HepG2 (cell line): Measurements from ENCODE around the gene PTPMT1. TPM values are rescaled to one million over a fixed set of nuclear protein-coding genes. Genes with fewer than 3 reads are reported as not detected.

Experiments used
- ARHGAP35 ChIP-seq: sonication (generic); formaldehyde crosslinking; IDR thresholded peaks from 2 replicates; pipeline ENCODE4 v1.9.0; 2022; ENCODE audit warnings: mild to moderate bottlenecking, inconsistent platforms, moderate library complexity, missing genetic modification reagents, borderline replicate concordance
- CENPBD1 ChIP-seq: sonication (generic); formaldehyde crosslinking; IDR thresholded peaks from 2 replicates; pipeline ENCODE4 v1.8.0; 2022; ENCODE audit warnings: missing genetic modification reagents, low read depth, mild to moderate bottlenecking, borderline replicate concordance
- EP300 ChIP-seq, 3 experiments: sonication (generic) in 1 of 3; formaldehyde crosslinking in 1 of 3; IDR thresholded peaks; 2 replicates each; pipeline versions ENCODE4 v1.5.1 to v1.6.1; 2011 to 2020; ENCODE audit warnings: low read depth in 2 of 3, low read length in 2 of 3, borderline replicate concordance in 1 of 3, improper control_type of control experiment in 1 of 3, mild to moderate bottlenecking in 1 of 3, missing genetic modification reagents in 1 of 3, moderate library complexity in 1 of 3
- IRX3 ChIP-seq: sonication (generic); formaldehyde crosslinking; IDR thresholded peaks from 2 replicates; pipeline ENCODE4 v1.8.1; 2023; ENCODE audit warnings: mild to moderate bottlenecking, low read depth, missing genetic modification reagents, borderline replicate concordance
- KDM4B ChIP-seq: sonication (generic); formaldehyde crosslinking; IDR thresholded peaks from 2 replicates; pipeline ENCODE4 v1.4.0; 2020; ENCODE audit warnings: missing genetic modification reagents
- KDM5B ChIP-seq: sonication (generic); formaldehyde crosslinking; IDR thresholded peaks from 2 replicates; pipeline ENCODE4 v1.4.0; 2020; ENCODE audit warnings: missing genetic modification reagents, mild to moderate bottlenecking, borderline replicate concordance
- MXD3 ChIP-seq: IDR thresholded peaks from 2 replicates; pipeline ENCODE4 v1.6.1; 2016; ENCODE audit warnings: mild to moderate bottlenecking, missing biosample characterization, missing genetic modification reagents
- PBX2 ChIP-seq: IDR thresholded peaks from 2 replicates; pipeline ENCODE4 v1.6.1; 2016; ENCODE audit warnings: control low read depth
- POGZ ChIP-seq: sonication (generic); formaldehyde crosslinking; IDR thresholded peaks from 2 replicates; pipeline ENCODE4 v1.4.0; 2020; ENCODE audit warnings: mild to moderate bottlenecking, missing genetic modification reagents
- PTBP1 ChIP-seq: fragments of 200-400 bp; formaldehyde crosslinking; IDR thresholded peaks from 2 replicates; pipeline ENCODE4 v1.6.1; 2018; ENCODE audit warnings: low read length, low read depth; ENCODE audit not compliant: poor library complexity, severe bottlenecking
- RBAK ChIP-seq: sonication (generic); formaldehyde crosslinking; IDR thresholded peaks from 2 replicates; pipeline ENCODE4 v1.5.1; 2020; ENCODE audit warnings: mild to moderate bottlenecking, missing genetic modification reagents
- SRY ChIP-seq: sonication (generic); formaldehyde crosslinking; IDR thresholded peaks from 2 replicates; pipeline ENCODE4 v1.8.0; 2022; ENCODE audit warnings: mild to moderate bottlenecking, missing genetic modification reagents
- ZNF331 ChIP-seq: sonication (generic); formaldehyde crosslinking; IDR thresholded peaks from 2 replicates; pipeline ENCODE4 v1.4.0; 2020; ENCODE audit warnings: missing genetic modification reagents
- ZNF761 ChIP-seq: sonication (generic); formaldehyde crosslinking; conservative IDR thresholded peaks from 2 replicates; pipeline ENCODE4 v1.4.0; 2020; ENCODE audit warnings: mild to moderate bottlenecking, missing genetic modification reagents
- ZNF766 ChIP-seq: sonication (generic); formaldehyde crosslinking; IDR thresholded peaks from 2 replicates; pipeline ENCODE4 v1.5.0; 2020; ENCODE audit warnings: missing genetic modification reagents, borderline replicate concordance
- ZNF772 ChIP-seq: sonication (generic); formaldehyde crosslinking; IDR thresholded peaks from 2 replicates; pipeline ENCODE4 v1.5.0; 2020; ENCODE audit warnings: mild to moderate bottlenecking, missing genetic modification reagents
- polyA plus RNA-seq, 8 experiments: library from polyadenylated mRNA; depleted of rRNA in 3 of 8; stranded (reverse) in 7 of 8; unstranded in 1 of 8; fragments of >200 nt; fragmentation: Illumina TruSeq in 4 of 8; extraction: Trizol in 4 of 8; gene quantifications; 2 replicates each; pipeline versions ENCODE4 v1.2.1 to v1.2.3, GENCODE V29; 2011 to 2016; ENCODE audit warnings: low read depth in 4 of 8, missing spikeins in 1 of 8, mixed read lengths in 1 of 8; ENCODE audit not compliant: insufficient read depth in 1 of 8
- total RNA-seq, 5 experiments: library from RNA; depleted of rRNA; stranded (reverse); fragments of >200 nt; fragmentation: Illumina TruSeq; extraction: Trizol; gene quantifications; 2 replicates each; pipeline ENCODE4 v1.2.3, GENCODE V29; 2016; ENCODE audit warnings: low read depth in 1 of 5
- TF ChIP-seq, protein P1 (sequence below): sonication (generic); formaldehyde crosslinking; IDR thresholded peaks from 2 replicates; pipeline ENCODE4 v1.4.0; 2020; ENCODE audit warnings: missing genetic modification reagents
- TF ChIP-seq, protein P2 (sequence below): sonication (generic); formaldehyde crosslinking; IDR thresholded peaks from 2 replicates; pipeline ENCODE4 v1.8.0; 2022; ENCODE audit warnings: mild to moderate bottlenecking, missing genetic modification reagents, moderate library complexity
- TF ChIP-seq, protein P3 (sequence below): sonication (generic); formaldehyde crosslinking; IDR thresholded peaks from 2 replicates; pipeline ENCODE4 v1.5.0; 2020; ENCODE audit warnings: missing genetic modification reagents
- TF ChIP-seq, protein P4 (sequence below): sonication (generic); formaldehyde crosslinking; IDR thresholded peaks from 2 replicates; pipeline ENCODE4 v1.5.1; 2020; ENCODE audit warnings: missing genetic modification reagents, mild to moderate bottlenecking, borderline replicate concordance

Gene PTPMT1
- total and polyA plus RNA-seq, 2 of the 13 experiments (the other 11 are each of a cell fraction or from before 2014, with no cell fraction given): 55.6 to 129 TPM

DNA sequence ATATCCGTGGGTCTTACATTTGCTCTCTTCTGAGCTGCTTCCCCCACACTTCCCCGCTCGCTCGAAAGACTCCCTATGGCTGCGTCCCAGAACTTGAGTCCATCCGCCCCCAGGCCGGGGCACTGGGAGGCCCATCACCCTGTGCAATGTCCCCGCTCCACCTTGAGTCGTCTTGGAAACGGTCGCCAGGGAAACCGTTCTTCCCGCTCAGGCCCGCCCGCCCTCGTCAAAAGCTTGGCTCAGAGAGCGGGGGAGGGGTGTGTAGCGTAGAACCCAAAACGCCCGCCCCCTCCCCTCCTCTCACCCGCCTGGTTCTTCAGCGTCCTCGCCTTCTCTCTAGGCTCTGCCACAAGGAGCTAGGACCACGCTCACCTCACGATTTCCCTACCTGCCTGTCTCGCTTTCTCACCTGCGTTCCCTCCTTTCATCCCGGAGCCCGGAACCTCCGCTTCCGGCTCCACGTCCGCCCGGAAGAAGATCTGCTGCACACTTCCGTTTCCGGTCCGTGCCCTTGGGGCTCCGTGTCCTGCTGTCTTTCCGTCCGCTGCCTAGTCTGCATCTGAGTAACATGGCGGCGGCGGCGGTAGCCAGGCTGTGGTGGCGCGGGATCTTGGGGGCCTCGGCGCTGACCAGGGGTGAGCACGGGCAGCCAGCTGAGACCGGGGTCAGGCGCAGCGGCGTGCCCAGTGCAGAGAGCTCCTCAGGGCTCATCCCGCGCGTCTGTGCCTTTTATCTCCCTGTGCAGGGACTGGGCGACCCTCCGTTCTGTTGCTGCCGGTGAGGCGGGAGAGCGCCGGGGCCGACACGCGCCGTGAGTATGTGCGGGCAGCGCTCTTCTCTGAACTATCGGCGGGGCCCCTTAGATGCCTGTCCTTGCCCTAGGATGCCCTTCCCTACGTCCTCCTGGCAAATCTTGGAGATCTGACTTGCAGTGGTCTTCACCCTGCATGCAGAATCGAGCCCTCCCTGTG, 13.4 kb downstream of the PTPMT1 start, which contains the start of the genes KBTBD4 and NDUFS3 (continued):
- TF ChIP-seq ZNF772 (CRISPR knock-in tag) (peak; percentile 93; the same call in 1 of the 2 replicates), PBX2 (CRISPR knock-in tag) (no peak), SRY (CRISPR knock-in tag) (peak; percentile 86; the same call in 1 of the 2 replicates), ZNF331 (CRISPR knock-in tag) (peak; percentile 91), EP300 (IDR thresholded peaks at IDR 0.05; ENCODE audit: low read depth in 2 of 2, low read length in 2 of 2) (peak in 1 of 2 experiments; percentile 55; a peak in 2 of 4 replicates), EP300 (CRISPR knock-in tag; IDR thresholded peaks at IDR 0.05; ENCODE audit: borderline replicate concordance) (peak; percentile 72), KDM5B (peak; percentile 95; the same call in 1 of the 2 replicates), PTBP1 (no peak), ZNF766 (CRISPR knock-in tag) (peak; percentile 95), KDM4B (CRISPR knock-in tag) (peak; percentile 98), POGZ (CRISPR knock-in tag) (peak; percentile 95), CENPBD1 (CRISPR knock-in tag) (0 out of 2 replicates have a peak, but pooled peaks have one; percentile 61), IRX3 (CRISPR knock-in tag) (peak; percentile 91), ZNF761 (CRISPR knock-in tag) (0 out of 2 replicates have a peak, but pooled peaks have one; percentile 83), MXD3 (peak; percentile 93), ARHGAP35 (peak; percentile 85; the same call in 1 of the 2 replicates), RBAK (CRISPR knock-in tag) (no peak)
- TF ChIP-seq, protein P1, sequence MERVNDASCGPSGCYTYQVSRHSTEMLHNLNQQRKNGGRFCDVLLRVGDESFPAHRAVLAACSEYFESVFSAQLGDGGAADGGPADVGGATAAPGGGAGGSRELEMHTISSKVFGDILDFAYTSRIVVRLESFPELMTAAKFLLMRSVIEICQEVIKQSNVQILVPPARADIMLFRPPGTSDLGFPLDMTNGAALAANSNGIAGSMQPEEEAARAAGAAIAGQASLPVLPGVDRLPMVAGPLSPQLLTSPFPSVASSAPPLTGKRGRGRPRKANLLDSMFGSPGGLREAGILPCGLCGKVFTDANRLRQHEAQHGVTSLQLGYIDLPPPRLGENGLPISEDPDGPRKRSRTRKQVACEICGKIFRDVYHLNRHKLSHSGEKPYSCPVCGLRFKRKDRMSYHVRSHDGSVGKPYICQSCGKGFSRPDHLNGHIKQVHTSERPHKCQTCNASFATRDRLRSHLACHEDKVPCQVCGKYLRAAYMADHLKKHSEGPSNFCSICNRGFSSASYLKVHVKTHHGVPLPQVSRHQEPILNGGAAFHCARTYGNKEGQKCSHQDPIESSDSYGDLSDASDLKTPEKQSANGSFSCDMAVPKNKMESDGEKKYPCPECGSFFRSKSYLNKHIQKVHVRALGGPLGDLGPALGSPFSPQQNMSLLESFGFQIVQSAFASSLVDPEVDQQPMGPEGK (CRISPR knock-in tag): peak; percentile 59
- TF ChIP-seq, protein P2, sequence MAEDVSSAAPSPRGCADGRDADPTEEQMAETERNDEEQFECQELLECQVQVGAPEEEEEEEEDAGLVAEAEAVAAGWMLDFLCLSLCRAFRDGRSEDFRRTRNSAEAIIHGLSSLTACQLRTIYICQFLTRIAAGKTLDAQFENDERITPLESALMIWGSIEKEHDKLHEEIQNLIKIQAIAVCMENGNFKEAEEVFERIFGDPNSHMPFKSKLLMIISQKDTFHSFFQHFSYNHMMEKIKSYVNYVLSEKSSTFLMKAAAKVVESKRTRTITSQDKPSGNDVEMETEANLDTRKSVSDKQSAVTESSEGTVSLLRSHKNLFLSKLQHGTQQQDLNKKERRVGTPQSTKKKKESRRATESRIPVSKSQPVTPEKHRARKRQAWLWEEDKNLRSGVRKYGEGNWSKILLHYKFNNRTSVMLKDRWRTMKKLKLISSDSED (CRISPR knock-in tag): no peak
- TF ChIP-seq, protein P3, sequence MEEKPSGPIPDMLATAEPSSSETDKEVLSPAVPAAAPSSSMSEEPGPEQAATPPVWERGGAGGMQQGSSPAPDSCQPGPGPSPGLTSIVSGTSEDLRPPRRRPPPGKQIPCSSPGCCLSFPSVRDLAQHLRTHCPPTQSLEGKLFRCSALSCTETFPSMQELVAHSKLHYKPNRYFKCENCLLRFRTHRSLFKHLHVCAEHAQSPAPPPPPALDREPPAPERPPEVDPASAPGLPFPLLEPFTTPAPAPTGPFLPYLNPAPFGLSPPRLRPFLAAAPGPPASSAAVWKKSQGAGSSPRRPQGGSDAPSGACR (CRISPR knock-in tag): peak; percentile 84
- TF ChIP-seq, protein P4, sequence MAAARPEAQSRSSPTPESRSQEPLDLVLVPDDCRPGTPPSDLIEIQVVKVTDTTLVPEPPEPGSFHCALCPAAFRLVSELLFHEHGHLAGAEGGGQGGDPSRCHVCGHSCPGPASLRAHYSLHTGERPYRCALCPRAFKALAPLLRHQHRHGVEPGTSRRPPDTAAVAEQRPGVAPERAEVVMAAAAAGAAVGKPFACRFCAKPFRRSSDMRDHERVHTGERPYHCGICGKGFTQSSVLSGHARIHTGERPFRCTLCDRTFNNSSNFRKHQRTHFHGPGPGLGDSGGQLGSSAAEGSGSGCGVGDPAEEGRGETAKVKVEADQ (CRISPR knock-in tag): peak; percentile 68; the same call in 1 of the 2 replicates
